ENCODE measurements around the gene HOOK2. TPM values are rescaled to one million over a fixed set of nuclear protein-coding genes. Genes with fewer than 3 reads are reported as not detected.
A peak's percentile ranks its signal among the peaks of the same experiment; 100 is the strongest.
"Not testable (repeated sequence)": the region's sequence is repeated elsewhere in the genome, so short reads cannot be mapped to it uniquely, and the experiment has no call there.

HOOK2 gene
- total RNA-seq, 4 donors from 2014 or later, result 138 to 387 (median 215) TPM

DNA sequence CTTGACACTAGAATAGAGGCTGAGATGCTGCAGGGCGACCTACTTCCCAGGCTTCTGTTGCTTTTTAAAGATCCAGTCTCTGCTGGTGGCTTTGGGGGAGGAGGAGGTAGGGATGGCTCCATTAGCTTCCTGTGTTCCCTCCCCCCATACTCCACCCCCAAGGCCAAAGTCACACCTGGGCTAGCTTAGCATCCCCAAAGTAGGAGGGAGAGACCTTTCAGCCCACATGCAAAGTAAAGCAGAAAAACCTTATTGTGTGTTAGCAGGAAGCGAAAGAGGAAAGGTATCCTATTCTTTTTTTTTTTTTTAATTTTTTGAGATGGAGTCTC is 48.4 kb downstream of the HOOK2 start:
- no peak overlapping the region for H3K27ac ChIP-seq
- H3K36me3 ChIP-seq, result peaks cover 0 to 16% (median 5%) of the 10 kb centered on the region in 4 donors
- DNase-seq, result no peak
- no peak overlapping the region for H3K4me3 ChIP-seq
- peaks cover 4 to 25% (median 15%) of the 10 kb centered on the region in 4 donors for H3K4me1 ChIP-seq
- no peaks in the 10 kb centered on the region for H3K9me3 ChIP-seq
- 80 to 95% methylated on average over 1 to 2 of the region's 2 CpGs for WGBS, 2 donors (ENCODE audit: low coverage in 1 of 2)
- intact Hi-C loops (cut with DNase I; ENCODE audit: low total_unique reads), result no loop called here
- in situ Hi-C loops (cut with MboI; ENCODE audit: low pct_ligation_motif_present in 1 of 4, low pct_unique_long_range_greater_than_20kb in 1 of 4, low sequenced_read_pairs in 3 of 4), result no loop called here
- TF ChIP-seq, protein P1, sequence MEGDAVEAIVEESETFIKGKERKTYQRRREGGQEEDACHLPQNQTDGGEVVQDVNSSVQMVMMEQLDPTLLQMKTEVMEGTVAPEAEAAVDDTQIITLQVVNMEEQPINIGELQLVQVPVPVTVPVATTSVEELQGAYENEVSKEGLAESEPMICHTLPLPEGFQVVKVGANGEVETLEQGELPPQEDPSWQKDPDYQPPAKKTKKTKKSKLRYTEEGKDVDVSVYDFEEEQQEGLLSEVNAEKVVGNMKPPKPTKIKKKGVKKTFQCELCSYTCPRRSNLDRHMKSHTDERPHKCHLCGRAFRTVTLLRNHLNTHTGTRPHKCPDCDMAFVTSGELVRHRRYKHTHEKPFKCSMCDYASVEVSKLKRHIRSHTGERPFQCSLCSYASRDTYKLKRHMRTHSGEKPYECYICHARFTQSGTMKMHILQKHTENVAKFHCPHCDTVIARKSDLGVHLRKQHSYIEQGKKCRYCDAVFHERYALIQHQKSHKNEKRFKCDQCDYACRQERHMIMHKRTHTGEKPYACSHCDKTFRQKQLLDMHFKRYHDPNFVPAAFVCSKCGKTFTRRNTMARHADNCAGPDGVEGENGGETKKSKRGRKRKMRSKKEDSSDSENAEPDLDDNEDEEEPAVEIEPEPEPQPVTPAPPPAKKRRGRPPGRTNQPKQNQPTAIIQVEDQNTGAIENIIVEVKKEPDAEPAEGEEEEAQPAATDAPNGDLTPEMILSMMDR (IDR thresholded peaks at IDR 0.05), result no peak
- TF ChIP-seq POLR2A (IDR thresholded peaks at IDR 0.05) (no peak), POLR2AphosphoS5 (IDR thresholded peaks at IDR 0.05) (no peak)
- no peaks in the 10 kb centered on the region for H3K27me3 ChIP-seq

DNA sequence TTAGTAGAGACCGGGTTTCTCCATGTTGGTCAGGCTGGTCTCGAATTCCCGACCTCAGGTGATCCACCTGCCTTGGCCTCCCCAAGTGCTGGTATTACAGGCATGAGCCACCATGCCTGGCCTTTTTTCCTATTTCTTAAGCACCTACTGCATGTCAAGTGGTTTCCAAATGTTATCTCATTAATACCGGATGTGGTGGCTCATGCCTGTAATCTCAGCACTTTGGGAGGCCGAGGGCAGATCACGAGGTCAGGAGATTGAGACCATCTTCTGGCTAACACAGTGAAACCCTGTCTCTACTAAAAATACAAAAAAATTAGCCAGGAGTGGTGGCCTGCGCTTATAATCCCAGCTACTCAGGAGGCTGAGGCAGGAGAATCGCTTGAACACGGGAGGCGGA is 49.7 kb downstream of the HOOK2 start:
- H3K4me3 ChIP-seq; H3K27me3 ChIP-seq; in situ Hi-C loops (cut with MboI; ENCODE audit: low pct_ligation_motif_present in 1 of 4, low pct_unique_long_range_greater_than_20kb in 1 of 4, low sequenced_read_pairs in 3 of 4); intact Hi-C loops (cut with DNase I; ENCODE audit: low total_unique reads); H3K9me3 ChIP-seq; H3K27ac ChIP-seq; DNase-seq: not testable (repeated sequence)
- Histone ChIP-seq H3K4me1 (peaks cover 7 to 29% (median 24%) of the 10 kb centered on the region in 4 donors), H3K36me3 (peaks cover 0 to 16% (median 4%) of the 10 kb centered on the region in 4 donors)
- 93 to 94% methylated on average over 3 to 10 of the region's 10 CpGs for WGBS, 2 donors (ENCODE audit: low coverage in 1 of 2)

DNA sequence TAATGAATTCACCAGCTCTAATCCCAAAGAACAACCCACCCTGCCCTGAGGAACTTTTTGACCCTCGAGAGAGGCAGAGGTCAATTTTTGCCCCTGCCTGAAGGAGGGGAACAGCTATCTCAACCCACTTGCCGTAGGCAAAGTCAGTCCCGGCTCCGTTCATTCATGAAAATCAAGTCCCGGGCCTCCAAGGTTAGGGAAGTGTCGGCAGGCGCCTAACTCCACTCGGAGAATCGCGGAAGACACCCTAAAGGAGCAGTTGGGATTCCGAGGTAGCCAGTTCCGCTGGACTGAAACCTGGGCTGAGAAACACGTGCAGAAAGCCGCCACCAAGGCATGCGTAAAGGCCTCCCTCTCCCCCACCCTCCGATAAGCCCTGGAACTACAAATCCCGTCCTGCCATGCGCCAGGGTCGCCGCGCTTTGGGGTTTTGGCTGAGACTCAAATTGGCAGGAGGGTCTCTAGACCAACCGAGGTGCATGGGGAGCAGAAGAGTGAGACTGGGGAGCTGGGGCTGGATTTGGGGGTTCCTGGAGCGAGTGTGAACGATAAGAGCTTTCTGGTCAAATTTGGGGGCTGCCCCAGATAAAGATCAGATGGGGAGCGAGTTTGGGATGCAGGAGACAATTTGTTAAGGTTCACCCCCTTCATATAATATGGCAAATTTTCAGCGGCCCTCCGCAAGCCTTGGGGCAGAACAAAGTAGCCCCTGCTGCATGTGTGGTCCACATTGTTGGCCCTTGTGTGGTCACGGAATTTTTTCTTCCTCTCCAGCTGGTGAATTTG is 51.5 kb downstream of the HOOK2 start, which contains the start of gene TNPO2:
TNPO2 (minus strand) TSS at position 292 of the 786 bp plus-strand sequence. CDS start 2,955 bp downstream, outside the sequence.
- peak within 1 kb of the TSS; percentile 29 to 99 (median 90) for H3K4me3 ChIP-seq
- peak; percentile 69 for DNase-seq
- no peaks in the 10 kb centered on the region for H3K27me3 ChIP-seq
- peaks cover 0 to 5% (median 0%) of the 10 kb centered on the region in 4 donors for H3K36me3 ChIP-seq
- H3K27ac ChIP-seq, result peak within 1 kb of the TSS; percentile 92 to 98 (median 96)
- in situ Hi-C loops (cut with MboI; ENCODE audit: low pct_ligation_motif_present in 1 of 4, low pct_unique_long_range_greater_than_20kb in 1 of 4, low sequenced_read_pairs in 3 of 4), result no loop called here
- H3K9me3 ChIP-seq, result no peaks in the 10 kb centered on the region
- intact Hi-C loops (cut with DNase I; ENCODE audit: low total_unique reads), result no loop called here
- H3K4me1 ChIP-seq, result peaks cover 14 to 46% (median 29%) of the 10 kb centered on the region in 4 donors
- TF ChIP-seq POLR2AphosphoS5 (IDR thresholded peaks at IDR 0.05) (no peak), POLR2A (IDR thresholded peaks at IDR 0.05) (no peak), EP300 (IDR thresholded peaks at IDR 0.05; ENCODE audit: low read depth) (no peak)
- TF ChIP-seq, protein P1 (IDR thresholded peaks at IDR 0.05), result no peak
- WGBS, 2 donors (ENCODE audit: low coverage in 1 of 2), result 4 to 13% methylated on average over 6 to 28 of the region's 28 CpGs

DNA sequence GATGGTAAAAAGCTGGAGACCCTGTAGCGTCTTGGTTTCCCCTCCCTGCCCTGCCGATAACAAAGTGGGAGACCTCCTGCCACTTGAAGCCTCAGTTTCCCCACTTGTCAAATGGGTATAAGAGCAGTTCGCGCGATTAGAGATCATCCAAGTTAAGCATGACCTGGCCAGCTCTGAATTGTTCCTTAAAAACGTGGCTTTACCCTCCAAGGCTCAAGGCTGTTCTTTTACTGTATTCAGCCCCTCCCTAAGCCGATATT is 52.0 kb downstream of the HOOK2 start:
- DNase-seq, result no peak
- 1% methylated on average over 7 of the region's 7 CpGs; no CpG with 5 or more reads in 1 of the 2 donors for WGBS, 2 donors (ENCODE audit: low coverage in 1 of 2)
- Histone ChIP-seq H3K27me3 (no peaks in the 10 kb centered on the region), H3K9me3 (no peaks in the 10 kb centered on the region), H3K27ac (peak overlapping the region; percentile 92 to 98 (median 96)), H3K4me3 (peak overlapping the region; percentile 29 to 99 (median 90)), H3K4me1 (peaks cover 14 to 46% (median 29%) of the 10 kb centered on the region in 4 donors), H3K36me3 (peaks cover 0 to 3% (median 0%) of the 10 kb centered on the region in 4 donors)
- intact Hi-C loops (cut with DNase I; ENCODE audit: low total_unique reads) (no loop called here), in situ Hi-C loops (cut with MboI; ENCODE audit: low pct_ligation_motif_present in 1 of 4, low pct_unique_long_range_greater_than_20kb in 1 of 4, low sequenced_read_pairs in 3 of 4) (no loop called here)
- TF ChIP-seq POLR2AphosphoS5 (IDR thresholded peaks at IDR 0.05) (no peak), EP300 (IDR thresholded peaks at IDR 0.05; ENCODE audit: low read depth) (no peak)
- TF ChIP-seq, protein P1 (IDR thresholded peaks at IDR 0.05), result no peak

All from transverse colon (tissue), 4 donors.